Nephron (organoid): Measurements from ENCODE around the gene CPB1.

Experiments used
- H3K27ac Mint-ChIP-seq, 3 experiments: 2 replicates each; pipeline ENCODE4 v1.8.0; 2020; ENCODE audit warnings: mixed read lengths in 3 of 3, mild to moderate bottlenecking in 2 of 3, moderate library complexity in 1 of 3
- H3K27me3 Mint-ChIP-seq: 2 replicates; pipeline ENCODE4 v1.8.0; 2021; ENCODE audit warnings: low read depth, mild to moderate bottlenecking, moderate library complexity, mixed read lengths
- H3K36me3 Mint-ChIP-seq: 2 replicates; pipeline ENCODE4 v1.8.0; 2020; ENCODE audit warnings: low read depth, mixed read lengths
- H3K4me1 Mint-ChIP-seq: 2 replicates; pipeline ENCODE4 v1.8.0; 2020; ENCODE audit warnings: mixed read lengths
- H3K4me3 Mint-ChIP-seq, 3 experiments: 2 replicates each; pipeline ENCODE4 v1.8.0; 2020; ENCODE audit warnings: mild to moderate bottlenecking in 3 of 3, mixed read lengths in 3 of 3, moderate library complexity in 2 of 3
- H3K9me3 Mint-ChIP-seq: 2 replicates; pipeline ENCODE4 v1.8.0; 2020; ENCODE audit warnings: mixed read lengths
- CTCF ChIP-seq, 3 experiments: fragments of 200-600 bp; sonication (generic); IDR thresholded peaks; one replicate each; pipeline ENCODE4 v1.5.0; 2021; ENCODE audit warnings: antibody characterized with exemption in 3 of 3; ENCODE audit not compliant: unreplicated experiment in 3 of 3

Gene CPB1

GRCh38 chr3:148854061-148854460 lies 26.4 kb downstream of the CPB1 start:
- Mint-ChIP-seq H3K27ac (no peak overlapping the region), H3K27me3 (no peaks in the 10 kb centered on the region), H3K4me1 (peaks cover 4% of the 10 kb centered on the region), H3K9me3 (no peaks in the 10 kb centered on the region), H3K36me3 (no peaks in the 10 kb centered on the region), H3K4me3 (no peak overlapping the region)
- no peak for TF ChIP-seq CTCF (IDR thresholded peaks at IDR 0.05; ENCODE audit: unreplicated experiment in 3 of 3)

DNA sequence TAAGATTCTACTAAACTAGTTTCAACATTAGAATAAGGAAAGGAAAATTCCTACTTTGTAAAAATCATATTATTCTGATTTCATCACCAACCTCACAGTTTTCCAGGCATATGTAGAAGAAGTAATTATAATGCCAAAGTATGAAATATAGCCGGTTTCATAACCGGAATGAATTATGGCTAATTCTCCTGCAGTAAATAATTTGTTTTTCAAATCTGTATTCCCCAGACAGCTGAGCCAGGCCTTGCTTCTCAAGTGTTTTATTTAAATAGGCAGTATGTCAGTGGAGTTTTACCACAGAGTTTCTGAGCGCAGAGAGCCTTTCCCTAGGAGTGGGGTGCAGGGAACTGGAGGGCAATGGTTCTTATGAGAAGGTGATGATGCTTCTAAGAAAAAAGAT lies 28.8 kb downstream of the CPB1 start:
- no peaks in the 10 kb centered on the region for H3K9me3 Mint-ChIP-seq

GRCh38 chr3:148857316-148857715 lies 29.7 kb downstream of the CPB1 start:
- no peaks in the 10 kb centered on the region for H3K9me3 Mint-ChIP-seq
- TF ChIP-seq CTCF (IDR thresholded peaks at IDR 0.05; ENCODE audit: unreplicated experiment in 3 of 3), result no peak
- no peak overlapping the region for H3K4me3 Mint-ChIP-seq
- H3K36me3 Mint-ChIP-seq, result no peaks in the 10 kb centered on the region
- no peak overlapping the region for H3K27ac Mint-ChIP-seq
- peaks cover 4% of the 10 kb centered on the region for H3K4me1 Mint-ChIP-seq
- H3K27me3 Mint-ChIP-seq, result peaks cover 4% of the 10 kb centered on the region

More for the DNA sequence above, 28.8 kb downstream of the CPB1 start:
- H3K27ac Mint-ChIP-seq, result peak overlapping the region in 1 of 3 experiments; percentile 8
- H3K4me1 Mint-ChIP-seq, result peaks cover 4% of the 10 kb centered on the region
- no peak overlapping the region for H3K4me3 Mint-ChIP-seq
- peaks cover 4% of the 10 kb centered on the region for H3K27me3 Mint-ChIP-seq
- no peak for TF ChIP-seq CTCF (IDR thresholded peaks at IDR 0.05; ENCODE audit: unreplicated experiment in 3 of 3)
- no peaks in the 10 kb centered on the region for H3K36me3 Mint-ChIP-seq

GRCh38 chr3:148861277-148861869 lies 33.8 kb downstream of the CPB1 start:
- H3K27ac Mint-ChIP-seq, result no peak overlapping the region
- H3K4me1 Mint-ChIP-seq, result peaks cover 2% of the 10 kb centered on the region
- H3K36me3 Mint-ChIP-seq, result no peaks in the 10 kb centered on the region
- H3K27me3 Mint-ChIP-seq, result peaks cover 4% of the 10 kb centered on the region
- no peak overlapping the region for H3K4me3 Mint-ChIP-seq
- no peaks in the 10 kb centered on the region for H3K9me3 Mint-ChIP-seq
- peak; percentile 61 to 80 (median 69) for TF ChIP-seq CTCF (IDR thresholded peaks at IDR 0.05; ENCODE audit: unreplicated experiment in 3 of 3)

GRCh38 chr3:148863297-148863696 lies 35.7 kb downstream of the CPB1 start:
- Mint-ChIP-seq H3K9me3 (no peaks in the 10 kb centered on the region), H3K36me3 (no peaks in the 10 kb centered on the region), H3K4me1 (no peaks in the 10 kb centered on the region), H3K4me3 (no peak overlapping the region), H3K27me3 (peaks cover 4% of the 10 kb centered on the region), H3K27ac (no peak overlapping the region)
- no peak for TF ChIP-seq CTCF (IDR thresholded peaks at IDR 0.05; ENCODE audit: unreplicated experiment in 3 of 3)

- H3K27me3 Mint-ChIP-seq, result peaks cover 4% of the 10 kb centered on the region
- H3K9me3 Mint-ChIP-seq, result no peaks in the 10 kb centered on the region
- no peak for TF ChIP-seq CTCF (IDR thresholded peaks at IDR 0.05; ENCODE audit: unreplicated experiment in 3 of 3)
- H3K4me3 Mint-ChIP-seq, result no peak overlapping the region
- no peaks in the 10 kb centered on the region for H3K4me1 Mint-ChIP-seq
- H3K36me3 Mint-ChIP-seq, result no peaks in the 10 kb centered on the region
- no peak overlapping the region for H3K27ac Mint-ChIP-seq
These were observed 36.2 kb downstream of the CPB1 start for GRCh38 chr3:148863814-148864213.
